Measurements from ENCODE around the gene KIAA0930. TPM values are rescaled to one million over a fixed set of nuclear protein-coding genes. Genes with fewer than 3 reads are reported as not detected.
"Not testable (repeated sequence)": the region's sequence is repeated elsewhere in the genome, so short reads cannot be mapped to it uniquely, and the experiment has no call there.

The KIAA0930 gene
- total and polyA plus RNA-seq, 5 donors from 2014 or later = 0.70 to 21.3 (median 2.0) TPM

DNA sequence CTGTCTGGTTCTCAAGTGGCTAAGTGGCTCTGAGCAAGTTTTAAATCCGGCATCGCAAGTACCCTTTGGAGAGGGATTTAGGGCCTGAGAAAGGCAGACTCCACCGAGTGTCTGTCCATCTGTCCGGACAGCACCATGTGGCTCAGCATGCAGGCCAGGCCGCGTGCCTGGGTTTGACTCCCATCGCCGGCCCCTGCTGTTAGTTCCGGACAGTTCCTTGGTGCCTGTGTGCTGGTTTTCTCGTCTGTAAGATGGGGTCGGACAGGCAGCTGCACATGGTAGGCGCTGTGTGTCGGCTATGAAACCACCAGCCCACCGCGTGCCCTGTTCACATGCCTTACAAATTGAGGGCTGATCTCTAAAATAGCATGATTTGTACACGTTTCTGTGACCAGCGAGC lies 46.0 kb downstream of the KIAA0930 start:
- H3K27ac Mint-ChIP-seq = no peak overlapping the region
- no peaks in the 10 kb centered on the region for H3K9me3 Mint-ChIP-seq
- H3K36me3 ChIP-seq (ENCODE audit: control insufficient read depth, insufficient read depth, low read length) = peaks cover 9% of the 10 kb centered on the region

DNA sequence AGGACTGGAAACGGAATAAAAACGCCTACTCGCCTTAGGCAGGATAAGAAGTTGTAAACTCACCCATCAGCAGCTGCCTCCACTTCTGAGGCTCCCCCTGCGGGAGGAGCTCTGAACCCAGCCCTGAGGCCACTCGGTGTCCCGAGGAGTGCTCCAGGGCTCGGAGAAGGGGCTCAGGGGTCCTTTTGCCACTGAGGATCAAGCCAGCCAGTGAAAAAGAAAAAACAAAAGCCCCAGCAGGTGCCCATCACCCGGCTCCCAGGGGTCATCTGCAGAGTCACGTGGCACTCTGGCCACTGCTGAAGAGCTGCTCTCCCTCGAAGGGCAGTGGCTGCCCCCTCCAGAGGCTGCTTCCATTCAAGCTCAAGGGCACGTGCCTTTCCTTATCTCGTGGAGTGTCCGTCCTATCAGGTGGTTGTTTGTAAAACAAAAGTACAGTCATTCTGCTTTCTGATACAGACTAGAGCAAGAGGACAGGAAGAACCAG lies 48.0 kb downstream of the KIAA0930 start:
- Mint-ChIP-seq H3K4me3 (no peak overlapping the region), H3K4me1 (peaks cover 0 to 8% (median 0%) of the 10 kb centered on the region in 4 donors), H3K36me3 (peaks cover 17% of the 10 kb centered on the region), H3K27ac (no peak overlapping the region), H3K27me3 (no peaks in the 10 kb centered on the region), H3K9me3 (no peaks in the 10 kb centered on the region)
- no peaks in the 10 kb centered on the region for H3K27me3 ChIP-seq (ENCODE audit: control insufficient read depth, insufficient read depth, low read length)
- ATAC-seq (ENCODE audit: low read depth in 2 of 2) (no peak), DNase-seq (no peak)
- H3K27ac ChIP-seq (ENCODE audit: insufficient read depth, low read length, poor library complexity, severe bottlenecking) = no peak overlapping the region
- no peak overlapping the region for H3K4me3 ChIP-seq (ENCODE audit: low read depth, low read length)
- H3K4me1 ChIP-seq (ENCODE audit: control insufficient read depth, insufficient read depth, low read length, poor library complexity, severe bottlenecking) = no peaks in the 10 kb centered on the region
- no peaks in the 10 kb centered on the region for H3K9me3 ChIP-seq (ENCODE audit: control insufficient read depth in 2 of 2, low read length in 2 of 2)
- H3K36me3 ChIP-seq (ENCODE audit: control insufficient read depth, insufficient read depth, low read length) = peaks cover 11% of the 10 kb centered on the region

More for the DNA sequence above, 46.0 kb downstream of the KIAA0930 start:
- no peak for DNase-seq
- Mint-ChIP-seq H3K36me3 (peaks cover 10% of the 10 kb centered on the region), H3K4me3 (no peak overlapping the region), H3K4me1 (peaks cover 0 to 4% (median 0%) of the 10 kb centered on the region in 4 donors), H3K27me3 (no peaks in the 10 kb centered on the region)
- Histone ChIP-seq H3K27me3 (ENCODE audit: control insufficient read depth, insufficient read depth, low read length) (no peaks in the 10 kb centered on the region), H3K27ac (ENCODE audit: insufficient read depth, low read length, poor library complexity, severe bottlenecking) (no peak overlapping the region), H3K9me3 (ENCODE audit: control insufficient read depth in 2 of 2, low read length in 2 of 2) (no peaks in the 10 kb centered on the region), H3K4me3 (ENCODE audit: low read depth, low read length) (no peak overlapping the region), H3K4me1 (ENCODE audit: control insufficient read depth, insufficient read depth, low read length, poor library complexity, severe bottlenecking) (no peaks in the 10 kb centered on the region)
- ATAC-seq (ENCODE audit: low read depth in 2 of 2) = no peak

DNA sequence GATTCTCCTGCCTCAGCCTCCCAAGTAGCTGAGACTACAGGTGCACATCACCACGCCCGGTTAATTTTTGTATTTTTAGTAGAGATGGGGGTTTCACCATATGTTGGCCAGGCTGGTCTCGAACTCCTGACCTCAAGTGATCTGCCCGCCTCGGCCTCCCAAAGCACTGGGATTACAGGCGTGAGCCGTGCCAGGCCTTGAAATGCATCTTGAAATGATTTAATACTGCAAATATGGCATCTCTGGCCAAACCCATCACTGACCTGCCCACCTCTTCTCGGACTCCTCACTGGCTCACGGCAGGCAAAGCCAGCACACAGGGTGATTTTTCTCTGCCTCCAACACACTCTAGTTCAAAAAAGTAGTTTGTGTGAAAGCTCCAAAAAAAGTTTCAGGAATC lies 48.9 kb downstream of the KIAA0930 start:
- not testable (repeated sequence) for H3K4me1 Mint-ChIP-seq; H3K27me3 Mint-ChIP-seq; H3K9me3 ChIP-seq (ENCODE audit: control insufficient read depth in 2 of 2, low read length in 2 of 2); ATAC-seq (ENCODE audit: low read depth in 2 of 2); H3K9me3 Mint-ChIP-seq; H3K4me1 ChIP-seq (ENCODE audit: control insufficient read depth, insufficient read depth, low read length, poor library complexity, severe bottlenecking); DNase-seq; H3K4me3 Mint-ChIP-seq; H3K27ac Mint-ChIP-seq; H3K27me3 ChIP-seq (ENCODE audit: control insufficient read depth, insufficient read depth, low read length); H3K27ac ChIP-seq (ENCODE audit: insufficient read depth, low read length, poor library complexity, severe bottlenecking); H3K4me3 ChIP-seq (ENCODE audit: low read depth, low read length)
- H3K36me3 ChIP-seq (ENCODE audit: control insufficient read depth, insufficient read depth, low read length) = peaks cover 12% of the 10 kb centered on the region
- H3K36me3 Mint-ChIP-seq = peaks cover 18% of the 10 kb centered on the region

DNA sequence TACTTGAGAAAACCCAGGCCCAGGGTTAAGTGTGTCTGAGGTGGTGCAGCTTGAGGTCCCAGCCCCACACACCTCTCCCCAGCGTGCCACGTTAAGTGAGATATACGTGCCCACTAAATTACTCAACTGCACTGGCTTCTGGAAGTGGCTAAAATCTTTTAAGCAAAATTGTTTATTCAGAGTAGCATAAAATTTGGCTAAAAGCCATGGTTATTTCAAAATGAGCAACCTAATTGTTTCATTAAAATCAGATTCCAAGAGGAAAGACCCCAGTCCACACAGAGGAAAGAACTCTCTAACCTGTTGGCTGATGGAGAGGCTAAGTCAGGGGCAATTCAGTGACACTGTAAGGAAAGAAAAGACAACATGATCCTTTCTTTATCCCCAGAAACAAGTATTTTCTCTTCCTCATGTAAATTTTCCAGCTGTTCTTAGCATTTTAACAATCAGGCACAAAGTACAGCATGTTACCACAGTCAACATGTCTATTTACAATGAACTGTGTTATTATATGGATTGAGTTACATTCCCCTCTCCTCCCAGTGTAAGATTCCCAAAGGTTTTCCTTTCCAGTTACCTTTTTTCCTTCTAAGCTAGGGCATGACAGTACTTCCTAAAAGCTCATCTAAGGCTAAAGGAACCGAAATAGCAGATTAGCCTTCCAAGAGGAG lies 50.4 kb downstream of the KIAA0930 start:
- peak overlapping the region in 1 of 3 donors; percentile 48 for H3K27ac Mint-ChIP-seq
- no peak for ATAC-seq (ENCODE audit: low read depth in 2 of 2)
- no peak overlapping the region for H3K4me3 Mint-ChIP-seq

DNA sequence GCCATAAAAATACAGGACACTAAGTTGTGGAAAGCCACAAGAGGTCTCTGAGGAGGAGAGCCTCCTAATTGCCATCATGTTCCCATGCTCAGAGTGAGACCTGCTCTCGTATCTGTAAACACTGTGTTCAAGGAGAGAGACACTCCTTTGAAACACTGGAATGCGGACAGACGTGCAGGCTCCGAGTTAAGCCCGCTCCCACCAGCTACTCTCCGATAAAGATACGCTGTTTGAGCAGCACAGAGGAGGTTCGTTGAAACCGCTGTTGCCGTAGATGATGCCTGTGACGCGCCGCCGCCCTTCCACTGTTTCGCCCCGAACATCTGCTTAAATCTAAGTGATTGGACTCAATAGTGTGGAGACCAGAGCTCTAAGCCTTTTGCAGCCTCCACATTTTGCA lies 51.9 kb downstream of the KIAA0930 start:
- Mint-ChIP-seq H3K27me3 (no peaks in the 10 kb centered on the region), H3K27ac (no peak overlapping the region), H3K4me3 (no peak overlapping the region), H3K4me1 (peaks cover 7 to 15% (median 9%) of the 10 kb centered on the region in 4 donors), H3K9me3 (no peaks in the 10 kb centered on the region), H3K36me3 (peaks cover 29% of the 10 kb centered on the region)
- Histone ChIP-seq H3K9me3 (ENCODE audit: control insufficient read depth in 2 of 2, low read length in 2 of 2) (no peaks in the 10 kb centered on the region), H3K27me3 (ENCODE audit: control insufficient read depth, insufficient read depth, low read length) (no peaks in the 10 kb centered on the region), H3K27ac (ENCODE audit: insufficient read depth, low read length, poor library complexity, severe bottlenecking) (no peak overlapping the region), H3K4me3 (ENCODE audit: low read depth, low read length) (no peak overlapping the region), H3K36me3 (ENCODE audit: control insufficient read depth, insufficient read depth, low read length) (peaks cover 33% of the 10 kb centered on the region), H3K4me1 (ENCODE audit: control insufficient read depth, insufficient read depth, low read length, poor library complexity, severe bottlenecking) (peaks cover 4% of the 10 kb centered on the region)
- DNase-seq (no peak), ATAC-seq (ENCODE audit: low read depth in 2 of 2) (no peak)

More for the DNA sequence above, 50.4 kb downstream of the KIAA0930 start:
- Histone ChIP-seq H3K4me1 (ENCODE audit: control insufficient read depth, insufficient read depth, low read length, poor library complexity, severe bottlenecking) (peaks cover 4% of the 10 kb centered on the region), H3K9me3 (ENCODE audit: control insufficient read depth in 2 of 2, low read length in 2 of 2) (no peaks in the 10 kb centered on the region), H3K36me3 (ENCODE audit: control insufficient read depth, insufficient read depth, low read length) (peaks cover 19% of the 10 kb centered on the region), H3K27me3 (ENCODE audit: control insufficient read depth, insufficient read depth, low read length) (no peaks in the 10 kb centered on the region), H3K4me3 (ENCODE audit: low read depth, low read length) (no peak overlapping the region), H3K27ac (ENCODE audit: insufficient read depth, low read length, poor library complexity, severe bottlenecking) (no peak overlapping the region)
- Mint-ChIP-seq H3K9me3 (no peaks in the 10 kb centered on the region), H3K36me3 (peaks cover 18% of the 10 kb centered on the region), H3K4me1 (peaks cover 7 to 14% (median 8%) of the 10 kb centered on the region in 4 donors), H3K27me3 (no peaks in the 10 kb centered on the region)
- no peak for DNase-seq

DNA sequence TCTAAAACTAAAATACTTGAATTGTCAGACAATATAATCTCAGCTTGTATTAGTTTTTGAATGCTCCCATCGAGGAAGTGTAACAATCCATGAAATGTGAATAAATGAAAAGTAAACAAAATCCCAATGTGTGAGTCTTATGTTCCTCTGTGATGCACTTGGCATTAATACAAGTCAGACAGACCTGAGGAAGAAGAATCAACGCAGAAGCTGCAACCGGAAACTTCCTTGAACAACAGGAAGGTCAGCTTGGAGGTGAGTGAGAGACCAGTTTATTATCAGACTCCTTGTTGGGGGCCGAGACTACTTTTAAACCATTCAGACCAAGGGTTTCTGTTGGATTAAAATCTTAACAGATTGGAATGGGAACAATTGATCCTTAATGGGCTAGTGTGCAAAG lies 52.8 kb downstream of the KIAA0930 start:
- H3K4me3 ChIP-seq (ENCODE audit: low read depth, low read length) = no peak overlapping the region
- peaks cover 4% of the 10 kb centered on the region for H3K4me1 ChIP-seq (ENCODE audit: control insufficient read depth, insufficient read depth, low read length, poor library complexity, severe bottlenecking)
- H3K36me3 ChIP-seq (ENCODE audit: control insufficient read depth, insufficient read depth, low read length) = peaks cover 41% of the 10 kb centered on the region
- no peak overlapping the region for H3K27ac ChIP-seq (ENCODE audit: insufficient read depth, low read length, poor library complexity, severe bottlenecking)
- DNase-seq (no peak), ATAC-seq (ENCODE audit: low read depth in 2 of 2) (no peak)
- Mint-ChIP-seq H3K9me3 (no peaks in the 10 kb centered on the region), H3K4me3 (no peak overlapping the region), H3K27me3 (no peaks in the 10 kb centered on the region), H3K27ac (peak overlapping the region in 1 of 3 donors; percentile 43), H3K4me1 (peaks cover 7 to 18% (median 9%) of the 10 kb centered on the region in 4 donors), H3K36me3 (peaks cover 32% of the 10 kb centered on the region)
- no peaks in the 10 kb centered on the region for H3K27me3 ChIP-seq (ENCODE audit: control insufficient read depth, insufficient read depth, low read length)
- H3K9me3 ChIP-seq (ENCODE audit: control insufficient read depth in 2 of 2, low read length in 2 of 2) = no peaks in the 10 kb centered on the region

DNA sequence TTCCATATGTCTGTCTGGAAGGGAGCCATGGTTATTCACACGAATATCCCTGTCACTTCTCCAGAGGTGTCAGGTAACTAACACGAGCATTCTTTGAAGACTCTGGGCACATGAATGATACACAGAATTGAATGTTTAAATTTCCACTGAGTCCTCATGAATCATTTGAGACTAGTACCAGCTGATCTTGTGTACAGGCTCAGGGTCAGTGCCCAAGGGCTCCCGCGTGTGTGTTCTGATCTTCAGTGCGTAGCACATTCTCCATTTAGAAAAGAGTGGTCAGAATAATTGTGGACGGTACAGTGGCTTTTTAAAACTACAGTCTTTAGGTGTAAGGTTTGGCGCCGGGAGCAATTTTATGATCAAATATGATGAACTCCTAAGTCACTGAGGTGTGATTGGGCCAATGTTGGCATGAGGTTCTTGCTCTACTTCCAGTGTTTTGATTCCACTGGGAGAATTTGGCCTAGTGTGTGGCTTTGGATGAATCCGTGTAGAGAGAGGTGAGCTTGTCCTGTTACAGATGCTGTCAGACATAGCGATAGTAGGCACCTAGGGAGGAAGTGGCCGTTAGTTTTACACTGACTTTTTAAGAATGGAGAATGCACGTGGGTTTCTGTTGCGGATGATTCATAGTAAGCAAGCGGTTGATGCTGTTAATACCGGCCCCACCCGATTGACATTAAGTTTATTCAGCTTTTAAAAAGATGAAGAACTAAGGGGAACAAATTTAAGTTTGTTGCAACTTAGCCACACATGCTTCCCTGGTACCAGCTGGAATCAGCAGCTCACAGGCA lies 54.8 kb downstream of the KIAA0930 start:
- Histone ChIP-seq H3K4me3 (ENCODE audit: low read depth, low read length) (no peak overlapping the region), H3K36me3 (ENCODE audit: control insufficient read depth, insufficient read depth, low read length) (peaks cover 56% of the 10 kb centered on the region), H3K9me3 (ENCODE audit: control insufficient read depth in 2 of 2, low read length in 2 of 2) (no peaks in the 10 kb centered on the region), H3K27ac (ENCODE audit: insufficient read depth, low read length, poor library complexity, severe bottlenecking) (peak overlapping the region; percentile 23), H3K27me3 (ENCODE audit: control insufficient read depth, insufficient read depth, low read length) (no peaks in the 10 kb centered on the region), H3K4me1 (ENCODE audit: control insufficient read depth, insufficient read depth, low read length, poor library complexity, severe bottlenecking) (peaks cover 4% of the 10 kb centered on the region)
- Mint-ChIP-seq H3K4me1 (peaks cover 11 to 19% (median 16%) of the 10 kb centered on the region in 4 donors), H3K36me3 (peaks cover 39% of the 10 kb centered on the region), H3K27me3 (no peaks in the 10 kb centered on the region), H3K4me3 (peak overlapping the region in 1 of 4 donors; percentile 17), H3K9me3 (no peaks in the 10 kb centered on the region), H3K27ac (peak overlapping the region; percentile 34 to 93 (median 89))
- peak; percentile 73 to 88 for ATAC-seq (ENCODE audit: low read depth in 2 of 2)
- DNase-seq = peak in 1 of 3 donors; percentile 60
